ENCODE data around the gene EEPD1. TPM values are rescaled to one million over a fixed set of nuclear protein-coding genes. Genes with fewer than 3 reads are reported as not detected.
"Not testable (repeated sequence)": the region's sequence is repeated elsewhere in the genome, so short reads cannot be mapped to it uniquely, and the experiment has no call there.

The EEPD1 gene
- total RNA-seq, result 14.0 TPM

GRCh38 chr7:36152756-36153570, at the start of gene EEPD1:
EEPD1 (plus strand) TSS chr7:36153254; CDS start chr7:36154325, 1,071 bp downstream.
- no peak for TF ChIP-seq CTCF (IDR thresholded peaks at IDR 0.05)
- Histone ChIP-seq H3K27ac (peak within 1 kb of the TSS; percentile 81 to 86), H3K9me3 (no peaks in the 10 kb centered on the region), H3K4me1 (peaks cover 8 to 38% of the 10 kb centered on the region in 2 donors), H3K4me3 (peak within 1 kb of the TSS; percentile 94 to 95), H3K27me3 (no peaks in the 10 kb centered on the region), H3K36me3 (no peaks in the 10 kb centered on the region)
- intact Hi-C loops (cut with DNase I), result loop anchor here (2.0 to 5.0 kb wide), 5 partner anchors 24 to 352 kb away; partner anchors contain the start of gene SEPTIN7
- peak; percentile 99 to 100 for DNase-seq (ENCODE audit: low spot score in 2 of 2)

GRCh38 chr7:36103837-36104561, 49.1 kb upstream of the EEPD1 start:
- Histone ChIP-seq H3K36me3 (no peaks in the 10 kb centered on the region), H3K27me3 (no peaks in the 10 kb centered on the region), H3K4me1 (no peaks in the 10 kb centered on the region), H3K4me3 (no peak overlapping the region), H3K27ac (no peak overlapping the region), H3K9me3 (no peaks in the 10 kb centered on the region)
- intact Hi-C loops (cut with DNase I), result no loop called here
- no peak for DNase-seq (ENCODE audit: low spot score in 2 of 2)
- TF ChIP-seq CTCF (IDR thresholded peaks at IDR 0.05), result no peak

- intact Hi-C loops (cut with DNase I); H3K36me3 ChIP-seq; H3K27ac ChIP-seq; DNase-seq (ENCODE audit: low spot score in 2 of 2); H3K9me3 ChIP-seq; H3K27me3 ChIP-seq; H3K4me1 ChIP-seq; H3K4me3 ChIP-seq: not testable (repeated sequence)
Measured at GRCh38 chr7:36106972-36107908, 45.8 kb upstream of the EEPD1 start.

- H3K27me3 ChIP-seq, result no peaks in the 10 kb centered on the region
- H3K27ac ChIP-seq, result no peak overlapping the region
- DNase-seq (ENCODE audit: low spot score in 2 of 2), result no peak
- H3K4me1 ChIP-seq, result no peaks in the 10 kb centered on the region
- no peaks in the 10 kb centered on the region for H3K9me3 ChIP-seq
- H3K36me3 ChIP-seq, result no peaks in the 10 kb centered on the region
- intact Hi-C loops (cut with DNase I), result no loop called here
- H3K4me3 ChIP-seq, result no peak overlapping the region
- no peak for TF ChIP-seq CTCF (IDR thresholded peaks at IDR 0.05)
Measured at GRCh38 chr7:36107926-36108631, 45.0 kb upstream of the EEPD1 start.

- Histone ChIP-seq H3K27ac (no peak overlapping the region), H3K27me3 (no peaks in the 10 kb centered on the region), H3K4me3 (no peak overlapping the region), H3K4me1 (no peaks in the 10 kb centered on the region), H3K36me3 (no peaks in the 10 kb centered on the region), H3K9me3 (no peaks in the 10 kb centered on the region)
- TF ChIP-seq CTCF (IDR thresholded peaks at IDR 0.05), result no peak
- DNase-seq (ENCODE audit: low spot score in 2 of 2), result no peak
- intact Hi-C loops (cut with DNase I), result no loop called here
Measured at GRCh38 chr7:36109013-36109627, 43.9 kb upstream of the EEPD1 start.
